ENCODE data around the gene LAMA3.
A peak's percentile ranks its signal among the peaks of the same experiment; 100 is the strongest.

The LAMA3 gene

GRCh38 chr18:23648940-23649607 lies 40.2 kb upstream of the LAMA3 start:
- peaks cover 2% of the 10 kb centered on the region for H3K4me1 ChIP-seq (ENCODE audit: control insufficient read depth, insufficient read depth, low read depth, low read length)
- H3K14ac ChIP-seq (ENCODE audit: low read length in 2 of 2) = no peak overlapping the region
- no peak overlapping the region for H2BK5ac ChIP-seq (ENCODE audit: low read depth, low read length, poor library complexity, severe bottlenecking)
- no peak overlapping the region for H3K9ac ChIP-seq (ENCODE audit: low read length)
- no peak overlapping the region for H4K8ac ChIP-seq (ENCODE audit: low read length)
- no peak overlapping the region for H3K18ac ChIP-seq (ENCODE audit: low read depth in 1 of 2, low read length in 2 of 2)
- no peaks in the 10 kb centered on the region for H3K9me3 ChIP-seq (ENCODE audit: control insufficient read depth, low read length)
- no peak overlapping the region for H2BK15ac ChIP-seq (ENCODE audit: low read depth, poor library complexity, severe bottlenecking)
- no peak overlapping the region for H3K4ac ChIP-seq (ENCODE audit: low read depth in 1 of 2, low read length in 2 of 2)
- H3K27ac ChIP-seq (ENCODE audit: low read length, poor library complexity, severe bottlenecking) = no peak overlapping the region
- no peak overlapping the region for H2BK12ac ChIP-seq (ENCODE audit: low read length in 2 of 2)
- peaks cover 0 to 48% of the 10 kb centered on the region in 2 experiments for H3K36me3 ChIP-seq (ENCODE audit: control insufficient read depth in 1 of 2, insufficient read depth in 2 of 2, low read depth in 1 of 2, low read length in 2 of 2)
- H4K91ac ChIP-seq (ENCODE audit: low read length) = no peak overlapping the region
- DNase-seq = no peak
- H3K4me3 ChIP-seq (ENCODE audit: insufficient read depth in 1 of 2, low read depth in 1 of 2, low read length in 2 of 2) = no peak overlapping the region
- no peaks in the 10 kb centered on the region for H3K27me3 ChIP-seq (ENCODE audit: control insufficient read depth in 1 of 2, insufficient read depth in 1 of 2, low read length in 2 of 2)
- H3K4me2 ChIP-seq (ENCODE audit: low read length, poor library complexity, severe bottlenecking) = no peak overlapping the region
- no peaks in the 10 kb centered on the region for H3K79me1 ChIP-seq (replicated peaks; ENCODE audit: low read length, poor library complexity, severe bottlenecking)
- no peak overlapping the region for H2BK120ac ChIP-seq (ENCODE audit: low read depth, low read length)
- H2AK5ac ChIP-seq (ENCODE audit: low read length, severe bottlenecking) = no peak overlapping the region
- 90% methylated on average over 8 of the region's 8 CpGs for WGBS
- no peak overlapping the region for H2AFZ ChIP-seq (ENCODE audit: low read depth, low read length)
- no peak overlapping the region for H3K23ac ChIP-seq (ENCODE audit: low read length in 2 of 2)

- no peak overlapping the region for H2AFZ ChIP-seq (ENCODE audit: low read depth, low read length)
- H2AK5ac ChIP-seq (ENCODE audit: low read length, severe bottlenecking) = no peak overlapping the region
Observed at GRCh38 chr18:23650968-23651927, 38.0 kb upstream of the LAMA3 start.

GRCh38 chr18:23652232-23652631 lies 37.0 kb upstream of the LAMA3 start:
- no peak overlapping the region for H3K4ac ChIP-seq (ENCODE audit: low read depth in 1 of 2, low read length in 2 of 2)
- H3K23ac ChIP-seq (ENCODE audit: low read length in 2 of 2) = no peak overlapping the region
- peaks cover 0 to 18% of the 10 kb centered on the region in 2 experiments for H3K36me3 ChIP-seq (ENCODE audit: control insufficient read depth in 1 of 2, insufficient read depth in 2 of 2, low read depth in 1 of 2, low read length in 2 of 2)
- no peak overlapping the region for H4K91ac ChIP-seq (ENCODE audit: low read length)
- H3K27ac ChIP-seq (ENCODE audit: low read length, poor library complexity, severe bottlenecking) = no peak overlapping the region
- H3K4me1 ChIP-seq (ENCODE audit: control insufficient read depth, insufficient read depth, low read depth, low read length) = peaks cover 2% of the 10 kb centered on the region
- no peak overlapping the region for H3K14ac ChIP-seq (ENCODE audit: low read length in 2 of 2)
- no peaks in the 10 kb centered on the region for H3K27me3 ChIP-seq (ENCODE audit: control insufficient read depth in 1 of 2, insufficient read depth in 1 of 2, low read length in 2 of 2)
- H3K4me2 ChIP-seq (ENCODE audit: low read length, poor library complexity, severe bottlenecking) = no peak overlapping the region
- no peaks in the 10 kb centered on the region for H3K79me1 ChIP-seq (replicated peaks; ENCODE audit: low read length, poor library complexity, severe bottlenecking)
- H3K4me3 ChIP-seq (ENCODE audit: insufficient read depth in 1 of 2, low read depth in 1 of 2, low read length in 2 of 2) = no peak overlapping the region
- no peak for DNase-seq
- H2BK120ac ChIP-seq (ENCODE audit: low read depth, low read length) = no peak overlapping the region
- no peak overlapping the region for H2BK12ac ChIP-seq (ENCODE audit: low read length in 2 of 2)
- WGBS = 81% methylated on average over 6 of the region's 6 CpGs
- H3K18ac ChIP-seq (ENCODE audit: low read depth in 1 of 2, low read length in 2 of 2) = no peak overlapping the region
- H2BK15ac ChIP-seq (ENCODE audit: low read depth, poor library complexity, severe bottlenecking) = no peak overlapping the region
- no peak overlapping the region for H2AK5ac ChIP-seq (ENCODE audit: low read length, severe bottlenecking)
- H3K9me3 ChIP-seq (ENCODE audit: control insufficient read depth, low read length) = no peaks in the 10 kb centered on the region
- no peak overlapping the region for H3K9ac ChIP-seq (ENCODE audit: low read length)
- H2AFZ ChIP-seq (ENCODE audit: low read depth, low read length) = no peak overlapping the region
- no peak overlapping the region for H2BK5ac ChIP-seq (ENCODE audit: low read depth, low read length, poor library complexity, severe bottlenecking)
- H4K8ac ChIP-seq (ENCODE audit: low read length) = no peak overlapping the region

More at GRCh38 chr18:23650968-23651927, 38.0 kb upstream of the LAMA3 start:
- H3K4me3 ChIP-seq (ENCODE audit: insufficient read depth in 1 of 2, low read depth in 1 of 2, low read length in 2 of 2) = no peak overlapping the region
- H3K23ac ChIP-seq (ENCODE audit: low read length in 2 of 2) = no peak overlapping the region
- no peak overlapping the region for H2BK5ac ChIP-seq (ENCODE audit: low read depth, low read length, poor library complexity, severe bottlenecking)
- WGBS = 85% methylated on average over 2 of the region's 6 CpGs
- H3K9ac ChIP-seq (ENCODE audit: low read length) = no peak overlapping the region
- H3K27ac ChIP-seq (ENCODE audit: low read length, poor library complexity, severe bottlenecking) = no peak overlapping the region
- no peaks in the 10 kb centered on the region for H3K27me3 ChIP-seq (ENCODE audit: control insufficient read depth in 1 of 2, insufficient read depth in 1 of 2, low read length in 2 of 2)
- no peak overlapping the region for H4K91ac ChIP-seq (ENCODE audit: low read length)
- no peak overlapping the region for H2BK15ac ChIP-seq (ENCODE audit: low read depth, poor library complexity, severe bottlenecking)
- H3K4me1 ChIP-seq (ENCODE audit: control insufficient read depth, insufficient read depth, low read depth, low read length) = peaks cover 2% of the 10 kb centered on the region
- no peaks in the 10 kb centered on the region for H3K9me3 ChIP-seq (ENCODE audit: control insufficient read depth, low read length)
- H3K14ac ChIP-seq (ENCODE audit: low read length in 2 of 2) = no peak overlapping the region
- no peak overlapping the region for H4K8ac ChIP-seq (ENCODE audit: low read length)
- no peak overlapping the region for H3K4ac ChIP-seq (ENCODE audit: low read depth in 1 of 2, low read length in 2 of 2)
- H2BK120ac ChIP-seq (ENCODE audit: low read depth, low read length) = no peak overlapping the region
- no peaks in the 10 kb centered on the region for H3K79me1 ChIP-seq (replicated peaks; ENCODE audit: low read length, poor library complexity, severe bottlenecking)
- H3K18ac ChIP-seq (ENCODE audit: low read depth in 1 of 2, low read length in 2 of 2) = no peak overlapping the region
- no peak overlapping the region for H2BK12ac ChIP-seq (ENCODE audit: low read length in 2 of 2)
- H3K4me2 ChIP-seq (ENCODE audit: low read length, poor library complexity, severe bottlenecking) = no peak overlapping the region
- DNase-seq = peak; percentile 21
- peaks cover 0 to 28% of the 10 kb centered on the region in 2 experiments for H3K36me3 ChIP-seq (ENCODE audit: control insufficient read depth in 1 of 2, insufficient read depth in 2 of 2, low read depth in 1 of 2, low read length in 2 of 2)

GRCh38 chr18:23658285-23658684 lies 31.0 kb upstream of the LAMA3 start:
- Histone ChIP-seq H2BK5ac (ENCODE audit: low read depth, low read length, poor library complexity, severe bottlenecking) (no peak overlapping the region), H2BK15ac (ENCODE audit: low read depth, poor library complexity, severe bottlenecking) (no peak overlapping the region), H4K91ac (ENCODE audit: low read length) (no peak overlapping the region), H2AK5ac (ENCODE audit: low read length, severe bottlenecking) (no peak overlapping the region), H3K27ac (ENCODE audit: low read length, poor library complexity, severe bottlenecking) (no peak overlapping the region), H3K4me1 (ENCODE audit: control insufficient read depth, insufficient read depth, low read depth, low read length) (peaks cover 7% of the 10 kb centered on the region), H3K27me3 (ENCODE audit: control insufficient read depth in 1 of 2, insufficient read depth in 1 of 2, low read length in 2 of 2) (peaks cover 0 to 17% of the 10 kb centered on the region in 2 experiments), H3K9ac (ENCODE audit: low read length) (no peak overlapping the region), H3K9me3 (ENCODE audit: control insufficient read depth, low read length) (no peaks in the 10 kb centered on the region), H3K4ac (ENCODE audit: low read depth in 1 of 2, low read length in 2 of 2) (no peak overlapping the region), H3K18ac (ENCODE audit: low read depth in 1 of 2, low read length in 2 of 2) (no peak overlapping the region), H4K8ac (ENCODE audit: low read length) (no peak overlapping the region), H2BK12ac (ENCODE audit: low read length in 2 of 2) (no peak overlapping the region), H3K79me1 (replicated peaks; ENCODE audit: low read length, poor library complexity, severe bottlenecking) (no peaks in the 10 kb centered on the region), H3K23ac (ENCODE audit: low read length in 2 of 2) (no peak overlapping the region), H2BK120ac (ENCODE audit: low read depth, low read length) (no peak overlapping the region), H3K4me3 (ENCODE audit: insufficient read depth in 1 of 2, low read depth in 1 of 2, low read length in 2 of 2) (no peak overlapping the region), H2AFZ (ENCODE audit: low read depth, low read length) (no peak overlapping the region), H3K36me3 (ENCODE audit: control insufficient read depth in 1 of 2, insufficient read depth in 2 of 2, low read depth in 1 of 2, low read length in 2 of 2) (no peaks in the 10 kb centered on the region), H3K4me2 (ENCODE audit: low read length, poor library complexity, severe bottlenecking) (no peak overlapping the region), H3K14ac (ENCODE audit: low read length in 2 of 2) (no peak overlapping the region)
- WGBS = 87% methylated on average over 5 of the region's 5 CpGs
- peak; percentile 11 for DNase-seq
